H1 (cell line): ENCODE results near the gene ACTL9. TPM values are rescaled to one million over a fixed set of nuclear protein-coding genes. Genes with fewer than 3 reads are reported as not detected.

ENCODE experiments used
- CTCF ChIA-PET: fragments of 300-600 bp; sonication (Branson Sonifier 250); formaldehyde crosslinking; loops from one replicate; lab custom pipeline; 2021; ENCODE audit not compliant: partially characterized antibody; lab: Charles Lee
- POLR2A ChIA-PET: fragments of 300-600 bp; sonication (Branson Sonifier 250); formaldehyde crosslinking; loops from one replicate; lab custom pipeline; 2021; ENCODE audit warnings: inconsistent platforms; ENCODE audit not compliant: partially characterized antibody; lab: Charles Lee
- DNase-seq, 2 experiments: peaks; one replicate each; pipeline versions ENCODE4 v3.0.0 to v3.0.0-alpha.2; 2010 to 2022; ENCODE audit warnings: low spot score in 2 of 2, low read depth in 1 of 2, mixed read lengths in 1 of 2
- FAIRE-seq: peaks from 2 replicates; lab custom pipeline; 2011; peaks lifted over from hg19 to GRCh38; lab: Jason Lieb, UNC
- H2AFZ ChIP-seq: 2 replicates; pipeline ENCODE4 v1.8.1; 2012; ENCODE audit warnings: low read length, inconsistent platforms
- H2AK5ac ChIP-seq: 2 replicates; pipeline ENCODE4 v1.6.1; 2013; ENCODE audit warnings: low read depth, low read length
- H2BK120ac ChIP-seq: replicated peaks from 2 replicates; pipeline ENCODE3; 2013; ENCODE audit warnings: low read depth, low read length, inconsistent platforms
- H2BK12ac ChIP-seq: 2 replicates; pipeline ENCODE4 v1.6.1; 2013; ENCODE audit warnings: low read depth, low read length
- H2BK15ac ChIP-seq: 2 replicates; pipeline ENCODE4 v1.6.1; 2013; ENCODE audit warnings: low read length
- H2BK20ac ChIP-seq: 2 replicates; pipeline ENCODE4 v1.6.1; 2013; ENCODE audit warnings: low read length
- H2BK5ac ChIP-seq: 2 replicates; pipeline ENCODE4 v1.6.1; 2013; ENCODE audit warnings: low read depth, low read length
- H3K14ac ChIP-seq: 2 replicates; pipeline ENCODE4 v1.6.1; 2013; ENCODE audit warnings: inconsistent platforms; ENCODE audit not compliant: insufficient read length
- H3K18ac ChIP-seq: 2 replicates; pipeline ENCODE4 v1.6.1; 2013; ENCODE audit warnings: low read length; ENCODE audit errors: extremely low read depth
- H3K23ac ChIP-seq: 2 replicates; pipeline ENCODE4 v1.6.1; 2013; ENCODE audit warnings: inconsistent platforms; ENCODE audit not compliant: insufficient read length
- H3K23me2 ChIP-seq: 2 replicates; pipeline ENCODE4 v1.6.1; 2013; ENCODE audit warnings: low read depth, low read length
- H3K27ac ChIP-seq: 2 replicates; pipeline ENCODE4 v1.6.1; 2011; ENCODE audit warnings: low read depth, low read length, inconsistent platforms
- H3K27me3 ChIP-seq, 4 experiments: replicated peaks in 1 of 4; 1 replicate in 1 of 4; 2 replicates in 3 of 4; pipeline versions ENCODE4 v1.6.1 to v1.8.1; 2011 to 2013; ENCODE audit warnings: low read length in 3 of 4, mild to moderate bottlenecking in 3 of 4, inconsistent platforms in 2 of 4, mixed read lengths in 2 of 4, moderate library complexity in 1 of 4; ENCODE audit not compliant: control insufficient read depth in 3 of 4, insufficient read depth in 3 of 4; ENCODE audit errors: extremely low read depth in 1 of 4
- H3K36me3 ChIP-seq, 4 experiments: 2 replicates each; pipeline versions ENCODE4 v1.6.1 to v1.8.1; 2011 to 2013; ENCODE audit warnings: mild to moderate bottlenecking in 4 of 4, low read length in 3 of 4, moderate library complexity in 2 of 4, control low read depth in 1 of 4, inconsistent platforms in 1 of 4; ENCODE audit not compliant: insufficient read depth in 4 of 4, control insufficient read depth in 2 of 4
- H3K4ac ChIP-seq: replicated peaks from 2 replicates; pipeline ENCODE3; 2013; ENCODE audit warnings: low read length, low read depth, mixed read lengths, inconsistent platforms; ENCODE audit not compliant: insufficient read length
- H3K4me1 ChIP-seq, 4 experiments: replicated peaks in 1 of 4; 1 replicate in 1 of 4; 2 replicates in 3 of 4; pipeline versions ENCODE4 v1.6.1 to v1.8.1; 2011 to 2013; ENCODE audit warnings: low read length in 3 of 4, inconsistent platforms in 2 of 4, mixed read lengths in 1 of 4; ENCODE audit not compliant: insufficient read depth in 4 of 4, control insufficient read depth in 3 of 4
- H3K4me2 ChIP-seq, 2 experiments: 2 replicates each; pipeline versions ENCODE4 v1.6.1 to v1.8.1; 2011 to 2013; ENCODE audit warnings: low read depth in 2 of 2, low read length in 2 of 2, control low read depth in 1 of 2, inconsistent platforms in 1 of 2, mild to moderate bottlenecking in 1 of 2; ENCODE audit not compliant: insufficient read depth in 1 of 2
- H3K4me3 ChIP-seq, 4 experiments: fragments of 200-600, 300-600 bp in 1 of 4; sonication (generic), shearing (Covaris generic), sonication (Bioruptor Twin) in 1 of 4; 2 replicates each; pipeline versions ENCODE4 v1.5.1 to v1.8.1; 2011 to 2016; ENCODE audit warnings: low read length in 4 of 4, low read depth in 3 of 4, control low read depth in 2 of 4, inconsistent platforms in 2 of 4, mild to moderate bottlenecking in 2 of 4, mixed read lengths in 1 of 4, moderate library complexity in 1 of 4; ENCODE audit not compliant: insufficient read depth in 2 of 4; ENCODE audit errors: extremely low read depth in 1 of 4
- H3K56ac ChIP-seq: replicated peaks from 2 replicates; pipeline ENCODE3; 2013; ENCODE audit warnings: low read depth, mild to moderate bottlenecking, mixed read lengths, low read length, inconsistent platforms; ENCODE audit not compliant: insufficient read length
- H3K79me1 ChIP-seq: 2 replicates; pipeline ENCODE4 v1.6.1; 2013; ENCODE audit warnings: low read depth, low read length, control low read depth
- H3K79me2 ChIP-seq, 2 experiments: 2 replicates each; pipeline versions ENCODE4 v1.6.1 to v1.8.1; 2012 to 2013; ENCODE audit warnings: low read length in 2 of 2, mild to moderate bottlenecking in 2 of 2, inconsistent platforms in 1 of 2; ENCODE audit not compliant: insufficient read depth in 2 of 2, control insufficient read depth in 1 of 2
- H3K9ac ChIP-seq, 4 experiments: replicated peaks in 1 of 4; 1 replicate in 1 of 4; 2 replicates in 3 of 4; pipeline versions ENCODE4 v1.6.1 to v1.8.1; 2011 to 2013; ENCODE audit warnings: low read depth in 3 of 4, low read length in 3 of 4, control low read depth in 2 of 4, mild to moderate bottlenecking in 2 of 4, moderate library complexity in 2 of 4, inconsistent platforms in 1 of 4; ENCODE audit errors: extremely low read depth in 1 of 4
- H3K9me3 ChIP-seq, 2 experiments: 2 replicates each; pipeline versions ENCODE4 v1.6.1 to v1.8.1; 2012 to 2013; ENCODE audit warnings: mild to moderate bottlenecking in 2 of 2, moderate library complexity in 2 of 2, control low read depth in 1 of 2, inconsistent platforms in 1 of 2, low read depth in 1 of 2, low read length in 1 of 2, mixed read lengths in 1 of 2; ENCODE audit not compliant: insufficient read depth in 2 of 2
- H4K20me1 ChIP-seq, 2 experiments: replicated peaks in 1 of 2; 2 replicates each; pipeline versions ENCODE3 to v1.8.1; 2011 to 2013; ENCODE audit warnings: inconsistent platforms in 2 of 2, low read length in 2 of 2, mild to moderate bottlenecking in 1 of 2; ENCODE audit not compliant: insufficient read depth in 2 of 2, control insufficient read depth in 1 of 2
- H4K5ac ChIP-seq: 2 replicates; pipeline ENCODE4 v1.6.1; 2013; ENCODE audit warnings: low read length, low read depth, mixed read lengths, inconsistent platforms; ENCODE audit not compliant: insufficient read length
- H4K8ac ChIP-seq: 2 replicates; pipeline ENCODE4 v1.8.0; 2013; ENCODE audit warnings: mild to moderate bottlenecking, moderate library complexity, low read length, inconsistent platforms; ENCODE audit not compliant: insufficient read depth; ENCODE audit errors: extremely low read depth
- H4K91ac ChIP-seq: replicated peaks from 2 replicates; pipeline ENCODE3; 2013; ENCODE audit warnings: low read length, mixed read lengths, inconsistent platforms; ENCODE audit not compliant: insufficient read length
- CHD2 ChIP-seq: IDR thresholded peaks from 2 replicates; pipeline ENCODE4 v1.6.1; 2012; ENCODE audit warnings: low read length, improper control_type of control experiment
- TAF1 ChIP-seq: IDR thresholded peaks from 2 replicates; pipeline ENCODE4 v1.6.1; 2011; ENCODE audit warnings: mild to moderate bottlenecking, low read depth, low read length
- polyA plus RNA-seq, 7 experiments: library from polyadenylated mRNA; depleted of rRNA in 3 of 7; stranded (reverse) in 5 of 7; unstranded in 2 of 7; fragments of >200 nt in 5 of 7; fragments of 200-250 nt in 2 of 7; gene quantifications; 1 replicate in 5 of 7; 2 replicates in 1 of 7; 4 replicates in 1 of 7; pipeline versions ENCODE4 v1.2.1 to v1.2.3, GENCODE V29; 2011 to 2013; ENCODE audit warnings: missing spikeins in 2 of 7, mixed read lengths in 2 of 7
- total RNA-seq: library from RNA; stranded (reverse); fragmentation: NEBNext Ultra II Directional; extraction: Animal tissue kit (Norgen Biotek cat#: 25700); gene quantifications from 2 replicates; pipeline ENCODE4 v1.2.1, GENCODE V29; 2021

ACTL9 gene
- total and polyA plus RNA-seq, 2 of the 8 experiments (the other 6 are each of a cell fraction or from before 2014, with no cell fraction given), result not detected

DNA sequence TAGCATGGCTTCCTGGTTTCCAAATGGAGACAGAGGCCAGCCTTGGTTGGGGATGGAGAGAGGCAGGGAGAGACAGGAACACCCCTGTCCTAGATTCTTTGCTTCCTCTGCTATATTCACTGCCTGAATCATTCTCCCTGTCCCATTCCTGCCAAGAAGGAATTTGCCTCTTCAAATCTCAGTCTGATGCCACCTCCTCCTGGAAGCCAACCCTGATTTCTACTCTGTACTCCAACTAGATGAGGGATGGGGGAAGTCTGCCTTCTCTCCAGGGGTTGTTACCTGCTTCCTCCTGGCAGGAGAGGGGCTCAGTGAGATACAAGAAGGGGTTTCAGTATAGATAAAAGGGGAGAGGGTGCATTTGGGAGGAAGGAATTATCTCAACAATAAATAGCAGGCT, 1.3 kb upstream of the ACTL9 start:
- Histone ChIP-seq H4K91ac (no peak overlapping the region), H2AK5ac (no peak overlapping the region; the same call in 1 of the 2 replicates), H2AFZ (no peak overlapping the region), H2BK15ac (no peak overlapping the region), H2BK120ac (no peak overlapping the region), H4K5ac (no peak overlapping the region), H4K20me1 (no peaks in the 10 kb centered on the region), H3K79me1 (no peaks in the 10 kb centered on the region), H3K27ac (no peak overlapping the region), H3K9me3 (peaks cover 7 to 15% of the 10 kb centered on the region in 2 experiments; a peak in 2 of 4 replicates), H3K79me2 (no peaks in the 10 kb centered on the region), H4K8ac (no peak overlapping the region), H3K4me3 (no peak overlapping the region), H3K4ac (no peak overlapping the region), H2BK20ac (no peak overlapping the region), H3K23me2 (no peaks in the 10 kb centered on the region), H3K18ac (no peak overlapping the region), H3K14ac (no peak overlapping the region), H2BK12ac (no peak overlapping the region), H3K56ac (no peak overlapping the region), H2BK5ac (no peak overlapping the region), H3K36me3 (no peaks in the 10 kb centered on the region), H3K9ac (no peak overlapping the region), H3K4me2 (no peak overlapping the region), H3K27me3 (no peaks in the 10 kb centered on the region; a peak in 1 of 7 replicates), H3K4me1 (no peaks in the 10 kb centered on the region), H3K23ac (no peak overlapping the region)
- DNase-seq (no peak), FAIRE-seq (no peak)
- no peak for TF ChIP-seq CHD2
- no peak for TF ChIP-seq TAF1
- CTCF ChIA-PET, result interaction anchor here (0.9 kb wide), 1 partner anchor 45 kb away, joined by 3 read pairs; no protein-coding TSS in a partner anchor
- POLR2A ChIA-PET, result no interaction called here
